ENCODE measurements around the gene AVL9. TPM values are rescaled to one million over a fixed set of nuclear protein-coding genes. Genes with fewer than 3 reads are reported as not detected.

The AVL9 gene
- total RNA-seq, 2 experiments from 2014 or later, result 37.4 to 56.6 TPM

- ChIA-PET CTCF (interaction anchor here (1.6 to 1.8 kb wide), 2 partner anchors 16 to 20 kb away, joined by 4 to 7 read pairs; partner anchors contain the start of gene AVL9), POLR2A (no interaction called here)
- no peak overlapping the region for H3K4me3 Mint-ChIP-seq
- H3K27me3 Mint-ChIP-seq, result no peaks in the 10 kb centered on the region
- intact Hi-C loops (cut with DNase I, micrococcal nuclease), result no loop called here
- H3K27ac Mint-ChIP-seq, result peak overlapping the region; percentile 80
- ATAC-seq, result peak; percentile 87
- peaks cover 69% of the 10 kb centered on the region for H3K4me1 Mint-ChIP-seq
- peak; percentile 25 for DNase-seq
- H3K9me3 Mint-ChIP-seq (ENCODE audit: low read depth), result peaks cover 17% of the 10 kb centered on the region
- H3K36me3 Mint-ChIP-seq (ENCODE audit: low read depth), result peaks cover 50% of the 10 kb centered on the region
These were observed 20.7 kb downstream of the AVL9 start for GRCh38 chr7:32515890-32516550.

- Mint-ChIP-seq H3K9me3 (ENCODE audit: low read depth) (peaks cover 19% of the 10 kb centered on the region), H3K36me3 (ENCODE audit: low read depth) (peaks cover 55% of the 10 kb centered on the region), H3K27ac (peak overlapping the region; percentile 29), H3K27me3 (no peaks in the 10 kb centered on the region), H3K4me1 (peaks cover 63% of the 10 kb centered on the region), H3K4me3 (no peak overlapping the region)
- no peak for DNase-seq
- ChIA-PET CTCF (interaction anchor here (1.6 to 1.8 kb wide), 2 partner anchors 15 to 21 kb away, joined by 4 to 7 read pairs; partner anchors contain the start of gene AVL9), POLR2A (no interaction called here)
- intact Hi-C loops (cut with DNase I, micrococcal nuclease), result no loop called here
- ATAC-seq, result no peak
These were observed 21.3 kb downstream of the AVL9 start for GRCh38 chr7:32516551-32517100.

GRCh38 chr7:32518534-32519140 is 23.3 kb downstream of the AVL9 start:
- Mint-ChIP-seq H3K4me1 (peaks cover 47% of the 10 kb centered on the region), H3K27ac (no peak overlapping the region), H3K36me3 (ENCODE audit: low read depth) (peaks cover 63% of the 10 kb centered on the region), H3K27me3 (no peaks in the 10 kb centered on the region), H3K4me3 (no peak overlapping the region), H3K9me3 (ENCODE audit: low read depth) (peaks cover 27% of the 10 kb centered on the region)
- intact Hi-C loops (cut with DNase I, micrococcal nuclease), result loop anchor here in 1 of 2 experiments (2.0 kb wide), 1 partner anchor 24 kb away; the partner anchor contains the start of gene AVL9
- POLR2A ChIA-PET, result no interaction called here
- CTCF ChIA-PET, result interaction anchor here (1.1 kb wide), 1 partner anchor 10 kb away, joined by 3 read pairs; no protein-coding TSS in a partner anchor
- ATAC-seq (no peak), DNase-seq (no peak)

- ATAC-seq, result peak; percentile 32
- H3K27ac Mint-ChIP-seq, result peak overlapping the region; percentile 20
- peaks cover 36% of the 10 kb centered on the region for H3K4me1 Mint-ChIP-seq
- ChIA-PET POLR2A (no interaction called here), CTCF (interaction anchor here (0.7 kb wide), 1 partner anchor 1183 kb away, joined by 3 read pairs; no protein-coding TSS in a partner anchor)
- intact Hi-C loops (cut with DNase I, micrococcal nuclease), result loop anchor here in 1 of 2 experiments (2.0 kb wide), 1 partner anchor 25 kb away; the partner anchor contains the start of gene AVL9
- peak; percentile 35 for DNase-seq
- H3K27me3 Mint-ChIP-seq, result no peaks in the 10 kb centered on the region
- H3K36me3 Mint-ChIP-seq (ENCODE audit: low read depth), result peaks cover 60% of the 10 kb centered on the region
- peaks cover 27% of the 10 kb centered on the region for H3K9me3 Mint-ChIP-seq (ENCODE audit: low read depth)
- no peak overlapping the region for H3K4me3 Mint-ChIP-seq
These were observed 24.5 kb downstream of the AVL9 start for GRCh38 chr7:32519763-32520162.

- no peak for ATAC-seq
- no peaks in the 10 kb centered on the region for H3K27me3 Mint-ChIP-seq
- peaks cover 20% of the 10 kb centered on the region for H3K9me3 Mint-ChIP-seq (ENCODE audit: low read depth)
- no peak overlapping the region for H3K27ac Mint-ChIP-seq
- CTCF ChIA-PET, result no interaction called here
- H3K36me3 Mint-ChIP-seq (ENCODE audit: low read depth), result peaks cover 43% of the 10 kb centered on the region
- intact Hi-C loops (cut with DNase I, micrococcal nuclease), result no loop called here
- DNase-seq, result no peak
- H3K4me3 Mint-ChIP-seq, result no peak overlapping the region
- H3K4me1 Mint-ChIP-seq, result peaks cover 18% of the 10 kb centered on the region
- POLR2A ChIA-PET, result no interaction called here
These were observed 27.6 kb downstream of the AVL9 start for GRCh38 chr7:32522746-32523530.

- Mint-ChIP-seq H3K4me1 (peaks cover 20% of the 10 kb centered on the region), H3K9me3 (ENCODE audit: low read depth) (peaks cover 19% of the 10 kb centered on the region), H3K4me3 (no peak overlapping the region), H3K27me3 (no peaks in the 10 kb centered on the region), H3K36me3 (ENCODE audit: low read depth) (peaks cover 37% of the 10 kb centered on the region), H3K27ac (no peak overlapping the region)
- ChIA-PET CTCF (no interaction called here), POLR2A (no interaction called here)
- intact Hi-C loops (cut with DNase I, micrococcal nuclease), result no loop called here
- ATAC-seq (no peak), DNase-seq (no peak)
These were observed 29.3 kb downstream of the AVL9 start for GRCh38 chr7:32524631-32525030.

GRCh38 chr7:32525839-32526238 is 30.6 kb downstream of the AVL9 start:
- no peak for DNase-seq
- peaks cover 11% of the 10 kb centered on the region for H3K9me3 Mint-ChIP-seq (ENCODE audit: low read depth)
- ATAC-seq, result no peak
- peaks cover 28% of the 10 kb centered on the region for H3K36me3 Mint-ChIP-seq (ENCODE audit: low read depth)
- intact Hi-C loops (cut with DNase I, micrococcal nuclease), result no loop called here
- no peak overlapping the region for H3K4me3 Mint-ChIP-seq
- no peak overlapping the region for H3K27ac Mint-ChIP-seq
- H3K27me3 Mint-ChIP-seq, result no peaks in the 10 kb centered on the region
- H3K4me1 Mint-ChIP-seq, result peaks cover 13% of the 10 kb centered on the region
- POLR2A ChIA-PET, result no interaction called here
- CTCF ChIA-PET, result no interaction called here

- intact Hi-C loops (cut with DNase I, micrococcal nuclease), result no loop called here
- CTCF ChIA-PET, result interaction anchor here (0.6 to 0.9 kb wide), 2 partner anchors 8 to 15 kb away, joined by 3 to 4 read pairs; no protein-coding TSS in a partner anchor
These were observed 36.1 kb downstream of the AVL9 start for GRCh38 chr7:32531402-32531801.

GRCh38 chr7:32532086-32532485 is 36.8 kb downstream of the AVL9 start:
- Mint-ChIP-seq H3K9me3 (ENCODE audit: low read depth) (no peaks in the 10 kb centered on the region), H3K36me3 (ENCODE audit: low read depth) (peaks cover 17% of the 10 kb centered on the region), H3K4me1 (peaks cover 23% of the 10 kb centered on the region), H3K27ac (no peak overlapping the region), H3K4me3 (no peak overlapping the region), H3K27me3 (no peaks in the 10 kb centered on the region)
- ChIA-PET CTCF (interaction anchor here (0.9 kb wide), 1 partner anchor 15 kb away, joined by 4 read pairs; no protein-coding TSS in a partner anchor), POLR2A (no interaction called here)
- intact Hi-C loops (cut with DNase I, micrococcal nuclease), result no loop called here
- DNase-seq, result no peak
- no peak for ATAC-seq

More at GRCh38 chr7:32531402-32531801, 36.1 kb downstream of the AVL9 start:
- DNase-seq (no peak), ATAC-seq (no peak)
- Mint-ChIP-seq H3K9me3 (ENCODE audit: low read depth) (no peaks in the 10 kb centered on the region), H3K36me3 (ENCODE audit: low read depth) (peaks cover 14% of the 10 kb centered on the region), H3K4me1 (peaks cover 21% of the 10 kb centered on the region), H3K27me3 (no peaks in the 10 kb centered on the region), H3K27ac (no peak overlapping the region), H3K4me3 (no peak overlapping the region)
- POLR2A ChIA-PET, result no interaction called here

- ATAC-seq, result no peak
- no peak for DNase-seq
- Mint-ChIP-seq H3K4me1 (peaks cover 21% of the 10 kb centered on the region), H3K27ac (no peak overlapping the region), H3K9me3 (ENCODE audit: low read depth) (no peaks in the 10 kb centered on the region), H3K27me3 (no peaks in the 10 kb centered on the region), H3K36me3 (ENCODE audit: low read depth) (peaks cover 16% of the 10 kb centered on the region), H3K4me3 (no peak overlapping the region)
- POLR2A ChIA-PET, result no interaction called here
- CTCF ChIA-PET, result no interaction called here
- intact Hi-C loops (cut with DNase I, micrococcal nuclease), result no loop called here
These were observed 37.4 kb downstream of the AVL9 start for GRCh38 chr7:32532716-32533115.

- Mint-ChIP-seq H3K36me3 (ENCODE audit: low read depth) (peaks cover 14% of the 10 kb centered on the region), H3K9me3 (ENCODE audit: low read depth) (no peaks in the 10 kb centered on the region), H3K27me3 (no peaks in the 10 kb centered on the region), H3K27ac (no peak overlapping the region), H3K4me1 (peaks cover 17% of the 10 kb centered on the region), H3K4me3 (no peak overlapping the region)
- intact Hi-C loops (cut with DNase I, micrococcal nuclease), result no loop called here
- ChIA-PET POLR2A (no interaction called here), CTCF (interaction anchor here (0.6 kb wide), 1 partner anchor 485 kb away, joined by 3 read pairs; no protein-coding TSS in a partner anchor)
- DNase-seq (no peak), ATAC-seq (no peak)
These were observed 38.2 kb downstream of the AVL9 start for GRCh38 chr7:32533276-32534029.
